ENCODE results near the gene FMNL2.

The FMNL2 gene

DNA sequence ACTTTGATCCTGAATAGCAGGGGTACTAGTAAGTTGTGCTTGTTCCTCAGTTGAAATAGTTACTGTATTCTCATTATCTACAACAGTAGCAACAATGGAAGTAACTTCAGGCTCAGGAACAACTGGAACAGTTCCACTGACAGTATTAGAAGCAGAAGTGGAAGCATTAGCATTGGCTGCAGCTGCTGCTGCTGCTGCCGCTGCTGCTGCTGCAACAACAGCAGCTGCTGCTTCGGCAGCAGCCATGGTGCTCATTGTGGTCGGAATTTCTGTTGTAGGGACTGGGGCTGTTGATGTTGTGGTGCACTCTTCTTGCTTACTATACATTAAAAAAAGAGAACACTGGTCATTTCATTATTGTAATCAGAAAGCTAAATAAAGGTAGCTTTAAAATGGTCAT lies 341.5 kb downstream of the FMNL2 start:
- no peak for DNase-seq

DNA sequence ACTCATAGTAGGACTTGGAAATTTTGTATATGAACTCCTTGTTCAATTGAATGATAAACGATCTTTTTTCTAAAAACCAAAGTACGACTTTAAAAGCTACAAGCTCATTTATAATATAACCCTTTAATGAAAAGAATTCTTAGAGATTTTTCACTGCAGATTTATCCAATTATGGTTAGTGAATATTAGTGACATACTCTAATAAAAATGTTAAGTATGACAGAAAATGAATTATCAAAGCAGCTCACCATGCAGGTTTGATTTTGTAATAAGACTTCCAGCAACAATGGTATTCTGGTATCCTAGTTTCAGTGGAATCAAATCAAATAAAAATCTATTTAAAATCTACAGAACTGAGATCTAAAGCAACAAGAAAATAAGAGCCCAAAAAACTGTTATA lies 343.8 kb downstream of the FMNL2 start:
- peak; percentile 25 for DNase-seq

DNA sequence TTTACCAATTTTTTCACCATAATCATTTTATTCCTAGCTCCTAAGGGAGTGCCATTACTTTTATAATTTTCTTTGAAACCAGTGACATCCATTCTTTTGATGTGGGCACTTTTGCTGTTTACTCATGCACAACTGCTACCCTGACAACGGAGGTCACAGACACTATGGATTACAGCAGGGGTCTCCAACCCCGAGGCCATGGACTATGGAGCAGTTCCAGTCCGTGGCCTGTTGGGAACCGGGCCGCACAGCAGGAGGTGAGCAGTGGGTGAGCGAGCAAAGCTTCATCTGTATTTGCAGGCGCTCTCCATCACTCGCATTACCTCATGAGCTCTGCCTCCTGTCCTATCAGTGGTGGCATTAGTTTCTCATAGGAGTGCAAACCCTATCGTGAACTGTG lies 347.7 kb downstream of the FMNL2 start:
- no peak for DNase-seq

DNA sequence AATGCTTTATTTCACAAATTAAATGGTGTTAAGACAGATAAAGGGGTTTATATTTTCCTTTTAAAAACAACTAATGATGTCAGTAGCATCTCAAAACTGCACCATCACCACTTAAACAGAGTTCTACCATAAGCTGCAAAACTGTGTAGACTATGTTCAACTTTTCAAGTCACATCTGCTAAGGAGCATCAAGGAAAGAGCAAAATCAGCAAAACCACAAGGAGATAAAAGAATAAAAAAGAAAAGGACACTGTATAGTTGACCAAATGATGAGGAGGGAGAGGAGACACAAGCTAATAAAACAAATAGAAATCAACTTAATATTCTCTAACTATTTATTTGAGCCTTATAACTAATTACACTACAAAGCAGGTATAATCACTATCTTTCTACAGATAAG lies 348.4 kb downstream of the FMNL2 start:
- DNase-seq = no peak

DNA sequence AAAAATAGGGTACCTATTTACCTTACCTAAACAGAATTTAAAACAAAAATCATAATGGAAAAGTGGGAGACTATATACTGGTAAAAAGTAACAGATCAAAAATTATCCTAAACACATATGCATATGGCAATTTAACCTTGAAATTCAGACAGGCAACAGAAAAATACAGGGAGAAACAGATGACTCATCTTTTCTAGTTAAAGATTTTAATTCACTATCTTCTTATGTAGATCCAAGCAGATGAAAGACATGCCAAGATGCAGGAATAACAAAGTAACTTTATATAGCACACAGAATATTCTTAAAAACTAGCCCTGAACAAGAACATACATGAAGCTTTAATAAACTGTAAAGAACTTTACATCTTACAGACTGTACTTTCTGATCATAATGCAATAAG lies 351.3 kb downstream of the FMNL2 start:
- no peak for DNase-seq

DNA sequence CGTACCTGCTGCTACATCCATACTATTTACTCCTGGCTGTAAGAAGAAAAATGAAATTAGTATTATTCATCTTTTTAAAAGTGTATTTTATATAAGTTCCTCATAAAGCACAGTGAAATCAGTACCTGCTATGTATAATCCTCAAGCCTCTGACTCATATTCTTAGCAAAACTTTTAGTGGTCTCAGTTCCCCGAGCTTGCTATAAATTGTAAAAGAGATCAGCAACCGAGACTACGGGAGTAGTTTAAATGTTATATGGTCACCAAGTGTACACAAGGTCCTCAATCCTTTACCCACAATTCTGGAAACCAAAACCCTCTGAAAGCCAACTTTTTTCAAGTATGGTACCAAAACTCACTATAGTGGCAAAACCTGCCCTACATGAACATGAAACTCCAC lies 358.1 kb downstream of the FMNL2 start:
- DNase-seq = no peak

DNA sequence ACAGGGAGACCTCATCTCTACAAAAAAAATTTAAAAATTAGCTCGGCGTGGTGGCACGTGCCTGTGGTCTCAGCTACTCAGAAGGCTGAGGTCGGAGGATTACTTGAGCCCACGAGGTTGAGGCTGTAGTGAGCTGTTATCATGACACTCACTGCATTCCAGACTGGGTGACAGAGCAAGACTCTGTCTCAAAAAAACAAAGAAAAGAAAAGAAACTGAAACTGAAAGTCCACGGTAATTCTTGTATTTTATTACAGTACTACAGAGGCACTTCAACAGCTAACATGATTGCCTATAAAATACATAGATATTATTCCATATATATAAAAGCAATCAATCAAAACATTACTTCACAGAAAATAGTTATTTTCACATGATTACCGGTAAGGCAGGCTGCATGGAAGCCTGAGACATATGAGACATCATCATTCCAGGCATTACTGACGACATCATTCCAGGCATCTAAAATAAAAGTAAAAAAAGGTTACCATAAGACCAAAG lies 359.2 kb downstream of the FMNL2 start:
- DNase-seq = peak; percentile 64

DNA sequence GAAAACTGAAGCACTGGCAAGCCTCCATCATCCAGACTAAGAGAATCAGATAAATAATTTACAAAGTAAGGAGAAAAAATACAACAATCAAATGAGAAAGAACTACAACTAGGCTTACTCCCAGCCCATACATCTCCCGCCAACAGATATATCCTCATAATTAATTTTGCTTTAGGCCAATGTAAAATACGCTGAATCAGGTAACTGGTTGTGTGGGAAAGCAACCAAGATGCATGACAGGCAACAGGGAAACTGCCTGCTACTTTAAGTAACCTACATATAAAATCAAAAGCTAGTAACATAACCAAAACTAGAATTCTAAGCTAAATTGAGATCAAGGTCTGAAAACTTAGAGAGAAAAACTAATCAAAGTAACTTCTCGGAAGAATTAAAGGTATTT lies 360.8 kb downstream of the FMNL2 start:
- no peak for DNase-seq

DNA sequence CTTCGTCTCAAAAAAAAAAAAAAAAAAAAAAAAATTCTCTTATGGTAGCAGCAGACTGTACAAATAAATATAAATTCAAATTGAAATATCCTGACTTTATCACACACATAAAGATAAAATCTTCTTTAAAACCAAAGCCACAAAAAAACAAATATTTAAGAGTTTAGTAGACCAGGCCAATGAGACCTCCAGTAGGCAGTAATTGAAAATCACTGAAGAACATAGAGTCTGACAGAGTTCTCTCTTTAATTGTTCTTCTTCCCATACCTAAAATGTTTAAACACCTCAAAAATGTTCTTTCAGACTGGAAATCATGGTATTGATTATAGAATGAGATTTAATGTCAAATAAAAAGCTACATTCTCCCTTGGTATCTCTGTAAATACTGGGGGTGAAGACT lies 361.5 kb downstream of the FMNL2 start:
- DNase-seq = peak; percentile 29

All from fibroblast of upper back skin (primary cell).